Pancreas (tissue), 10 donors: ENCODE measurements around the gene OVOL2. TPM values are rescaled to one million over a fixed set of nuclear protein-coding genes. Genes with fewer than 3 reads are reported as not detected.

Source experiments
- ATAC-seq, 4 donors: fragments of 200-7000 bp; cut with Tn5 transposase; one replicate each; pipeline versions ENCODE4 v1.8.0 to v1.9.1; 2020; ENCODE audit warnings: mild to moderate bottlenecking in 4 of 4, moderate library complexity in 4 of 4
- DNase-seq, 6 donors: peaks; one replicate each; pipeline ENCODE4 v3.0.0-alpha.2; 2020
- FAIRE-seq: peaks from 2 replicates; lab custom pipeline; 2012; peaks lifted over from hg19 to GRCh38; lab: Jason Lieb, UNC
- H3K27ac ChIP-seq, 4 donors: fragments of 200-600 bp; sonication (generic); 1 replicate in 3 of 4; 2 replicates in 1 of 4; pipeline versions ENCODE4 v1.5.0 to v1.8.0; 2020
- H3K27me3 ChIP-seq, 4 donors: fragments of 200-600 bp; one replicate each; pipeline ENCODE4 v1.8.0; 2021
- H3K36me3 ChIP-seq, 3 donors: fragments of 200-600 bp; sonication (generic) in 1 of 3; one replicate each; pipeline versions ENCODE4 v1.5.0 to v1.8.0; 2020 to 2021
- H3K4me1 ChIP-seq, 3 donors: fragments of 200-600 bp; one replicate each; pipeline ENCODE4 v1.8.0; 2021
- H3K4me3 ChIP-seq, 4 donors: fragments of 200-600 bp; sonication (generic) in 2 of 4; one replicate each; pipeline versions ENCODE4 v1.5.0 to v1.8.0; 2020 to 2021
- H3K9me3 ChIP-seq, 4 donors: fragments of 200-600 bp; one replicate each; pipeline ENCODE4 v1.8.0; 2021
- CTCF ChIP-seq, 4 donors: fragments of 200-600 bp; sonication (generic) in 3 of 4; IDR thresholded peaks; one replicate each; pipeline versions ENCODE4 v1.5.0 to v1.8.0; 2021; ENCODE audit warnings: antibody characterized with exemption in 4 of 4
- whole genome bisulfite sequencing, 2 donors: extraction: QIAGEN DNeasy Blood & Tissue Kit; methylation state at CpG; one replicate each; pipeline ENCODE4 v1.1.7; 2013; 5-methylcytosine and 5-hydroxymethylcytosine counted together
- intact Hi-C, 3 donors: fragments of 100-400 bp; cut with DNase I; formaldehyde crosslinking; loops; one replicate each; pipeline versions ENCODE4 v1.11.1 to v1.14.2; 2022
- polyA plus RNA-seq, 2 donors: library from polyadenylated mRNA; stranded (reverse); fragments of 200-250 nt; gene quantifications; one replicate each; pipeline ENCODE4 v1.2.3, GENCODE V29; 2013
- total RNA-seq, 6 donors: library from RNA; stranded (reverse); fragmentation: NEBNext Ultra II Directional in 4 of 6; extraction: Animal tissue kit (Norgen Biotek cat#: 25700) in 4 of 6; gene quantifications; one replicate each; pipeline versions ENCODE4 v1.2.1 to v1.2.4, GENCODE V29; 2021 to 2023
- donor health status: healthy with polysubstance abuse.
- donor health status: DM: no; HTN: no; CAD: no; lungs with moderate emphysema.
- donor health status: DM: no; HTN: no; CAD: no.
- donor health status: control.
- donor health status: control.
- donor health status: Bipolar disorder and iron deficiency.
- donor health status: DM: yes; HTN: yes; CAD: no.
- donor health status: DM: no; HTN: no; CAD: no.
- donor health status: DM: no; HTN: no; CAD: no.
- donor health status: DM: yes; HTN: yes; CAD: no.

The OVOL2 gene
- total and polyA plus RNA-seq, 8 donors = 4.2 to 7.9 (median 4.9) TPM

GRCh38 chr20:18005170-18005989 is 52.3 kb downstream of the OVOL2 start:
- intact Hi-C loops = no loop called here
- no peaks in the 10 kb centered on the region for H3K36me3 ChIP-seq
- no peak for FAIRE-seq
- no peaks in the 10 kb centered on the region for H3K27me3 ChIP-seq
- no peak overlapping the region for H3K4me3 ChIP-seq
- 89 to 90% methylated on average over 21 of the region's 21 CpGs for WGBS, 2 donors
- no peak for ATAC-seq
- H3K27ac ChIP-seq = no peak overlapping the region
- no peak for DNase-seq
- H3K9me3 ChIP-seq = no peaks in the 10 kb centered on the region
- TF ChIP-seq CTCF (IDR thresholded peaks at IDR 0.05) = no peak
- no peaks in the 10 kb centered on the region for H3K4me1 ChIP-seq

GRCh38 chr20:18004384-18005031 is 53.2 kb downstream of the OVOL2 start:
- 77 to 81% methylated on average over 8 of the region's 8 CpGs for WGBS, 2 donors
- H3K27me3 ChIP-seq = no peaks in the 10 kb centered on the region
- TF ChIP-seq CTCF (IDR thresholded peaks at IDR 0.05) = no peak
- H3K9me3 ChIP-seq = no peaks in the 10 kb centered on the region
- DNase-seq (no peak), ATAC-seq (no peak), FAIRE-seq (no peak)
- H3K4me3 ChIP-seq = no peak overlapping the region
- no peaks in the 10 kb centered on the region for H3K4me1 ChIP-seq
- intact Hi-C loops = no loop called here
- no peaks in the 10 kb centered on the region for H3K36me3 ChIP-seq
- H3K27ac ChIP-seq = no peak overlapping the region

- H3K9me3 ChIP-seq = no peaks in the 10 kb centered on the region
- FAIRE-seq (no peak), DNase-seq (no peak), ATAC-seq (peak in 1 of 4 donors; percentile 10)
- no peak overlapping the region for H3K4me3 ChIP-seq
- no peak for TF ChIP-seq CTCF (IDR thresholded peaks at IDR 0.05)
- intact Hi-C loops = no loop called here
- H3K27ac ChIP-seq = no peak overlapping the region
- no peaks in the 10 kb centered on the region for H3K36me3 ChIP-seq
- H3K4me1 ChIP-seq = no peaks in the 10 kb centered on the region
- WGBS, 2 donors = 32 to 52% methylated on average over 5 of the region's 5 CpGs
- H3K27me3 ChIP-seq = no peaks in the 10 kb centered on the region
Measured at GRCh38 chr20:18003897-18004296, 53.8 kb downstream of the OVOL2 start.

- ATAC-seq (peak; percentile 67 to 87 (median 84)), DNase-seq (peak in 4 of 6 donors; percentile 21 to 41 (median 30)), FAIRE-seq (no peak)
- H3K36me3 ChIP-seq = no peaks in the 10 kb centered on the region
- TF ChIP-seq CTCF (IDR thresholded peaks at IDR 0.05) = no peak
- intact Hi-C loops = no loop called here
- peak overlapping the region in 1 of 4 donors; percentile 18 for H3K27ac ChIP-seq
- no peaks in the 10 kb centered on the region for H3K9me3 ChIP-seq
- 68% methylated on average over 10 of the region's 10 CpGs for WGBS, 2 donors
- no peaks in the 10 kb centered on the region for H3K27me3 ChIP-seq
- no peaks in the 10 kb centered on the region for H3K4me1 ChIP-seq
- no peak overlapping the region for H3K4me3 ChIP-seq
Measured at GRCh38 chr20:18001131-18001921, 56.4 kb downstream of the OVOL2 start.
